PFSK-1 (cell line): Measurements from ENCODE around the gene CCDC70.

Source experiments
- FOXP2 ChIP-seq: optimal IDR thresholded peaks from 2 replicates; pipeline ENCODE3; 2011; ENCODE audit warnings: borderline replicate concordance, control low read depth, inconsistent platforms; ENCODE audit not compliant: insufficient read depth; ENCODE audit errors: extremely low read length, extremely low read depth
- POLR2AphosphoS5 ChIP-seq: IDR thresholded peaks from 2 replicates; pipeline ENCODE4 v1.6.1; 2012; ENCODE audit warnings: low read depth, mild to moderate bottlenecking, control low read depth, low read length, moderate library complexity
- REST ChIP-seq, 2 experiments: IDR thresholded peaks; 2 replicates each; pipeline versions ENCODE4 v1.6.1 to v1.8.0; 2011 to 2012; ENCODE audit warnings: low read depth in 2 of 2, low read length in 2 of 2, control low read depth in 1 of 2, inconsistent platforms in 1 of 2, mild to moderate bottlenecking in 1 of 2, moderate library complexity in 1 of 2; ENCODE audit not compliant: insufficient read depth in 1 of 2
- SIN3A ChIP-seq: IDR thresholded peaks from 2 replicates; pipeline ENCODE4 v1.6.1; 2012; ENCODE audit warnings: mild to moderate bottlenecking, low read length, moderate library complexity, borderline replicate concordance; ENCODE audit not compliant: insufficient read depth
- TAF1 ChIP-seq: IDR thresholded peaks from 2 replicates; pipeline ENCODE4 v1.6.1; 2012; ENCODE audit warnings: low read length, control low read depth, borderline replicate concordance; ENCODE audit not compliant: insufficient read depth

The CCDC70 gene

GRCh38 chr13:51841732-51842131 lies 20.0 kb upstream of the CCDC70 start:
- TF ChIP-seq FOXP2 (no peak), POLR2AphosphoS5 (no peak)

GRCh38 chr13:51843529-51843928 lies 18.2 kb upstream of the CCDC70 start:
- TF ChIP-seq TAF1 = no peak
- no peak for TF ChIP-seq SIN3A
- TF ChIP-seq FOXP2 = no peak
- TF ChIP-seq POLR2AphosphoS5 = no peak

GRCh38 chr13:51844862-51845573 lies 16.8 kb upstream of the CCDC70 start, which contains the start of gene TMEM272:
TMEM272 (minus strand) TSS chr13:51845177; CDS start chr13:51838530, 6,647 bp downstream.
- TF ChIP-seq FOXP2 (no peak), POLR2AphosphoS5 (no peak), REST (IDR thresholded peaks at IDR 0.05; ENCODE audit: insufficient read depth in 1 of 2, low read depth in 2 of 2, low read length in 2 of 2) (no peak), SIN3A (no peak), TAF1 (no peak)

GRCh38 chr13:51845574-51846318 lies 16.0 kb upstream of the CCDC70 start:
- TF ChIP-seq REST (IDR thresholded peaks at IDR 0.05; ENCODE audit: insufficient read depth in 1 of 2, low read depth in 2 of 2, low read length in 2 of 2) (no peak), SIN3A (no peak), FOXP2 (no peak), TAF1 (no peak), POLR2AphosphoS5 (no peak)

GRCh38 chr13:51846756-51847155 lies 15.0 kb upstream of the CCDC70 start:
- TF ChIP-seq SIN3A (no peak), TAF1 (no peak), REST (IDR thresholded peaks at IDR 0.05; ENCODE audit: insufficient read depth in 1 of 2, low read depth in 2 of 2, low read length in 2 of 2) (no peak)

- TF ChIP-seq TAF1 (no peak), FOXP2 (no peak), REST (IDR thresholded peaks at IDR 0.05; ENCODE audit: insufficient read depth in 1 of 2, low read depth in 2 of 2, low read length in 2 of 2) (no peak), POLR2AphosphoS5 (no peak), SIN3A (no peak)
These were observed 13.1 kb upstream of the CCDC70 start for GRCh38 chr13:51848674-51849073.
